ENCODE measurements around the gene GIMAP1. TPM values are rescaled to one million over a fixed set of nuclear protein-coding genes. Genes with fewer than 3 reads are reported as not detected.
A peak's percentile ranks its signal among the peaks of the same experiment; 100 is the strongest.
"Not testable (repeated sequence)": the region's sequence is repeated elsewhere in the genome, so short reads cannot be mapped to it uniquely, and the experiment has no call there.

GIMAP1 gene
- total RNA-seq = 21.2 TPM

- Histone ChIP-seq H3K4me1 (no peaks in the 10 kb centered on the region), H3K4me3 (peak within 1 kb of the TSS; percentile 33 to 54), H3K27me3 (no peaks in the 10 kb centered on the region), H3K36me3 (no peaks in the 10 kb centered on the region), H3K27ac (peak within 1 kb of the TSS; percentile 26 to 45), H3K9me3 (no peaks in the 10 kb centered on the region)
- no peak for TF ChIP-seq CTCF (IDR thresholded peaks at IDR 0.05)
- intact Hi-C loops (cut with DNase I) = no loop called here
- peak in 1 of 2 donors; percentile 68 for DNase-seq (ENCODE audit: low spot score in 2 of 2)
These were observed at the start of gene GIMAP1 for GRCh38 chr7:150716368-150716767. Gene GIMAP1 (plus strand): TSS chr7:150716613. CDS start chr7:150719048, 2,435 bp downstream.

- Histone ChIP-seq H3K27ac (no peak overlapping the region), H3K36me3 (no peaks in the 10 kb centered on the region), H3K4me1 (no peaks in the 10 kb centered on the region), H3K4me3 (no peak overlapping the region), H3K9me3 (no peaks in the 10 kb centered on the region), H3K27me3 (no peaks in the 10 kb centered on the region)
- no peak for TF ChIP-seq CTCF (IDR thresholded peaks at IDR 0.05)
- DNase-seq (ENCODE audit: low spot score in 2 of 2) = no peak
- intact Hi-C loops (cut with DNase I) = no loop called here
These were observed 47.9 kb upstream of the GIMAP1 start for GRCh38 chr7:150668472-150668911.

GRCh38 chr7:150668977-150669376 lies 47.4 kb upstream of the GIMAP1 start:
- no peak overlapping the region for H3K27ac ChIP-seq
- no peak overlapping the region for H3K4me3 ChIP-seq
- DNase-seq (ENCODE audit: low spot score in 2 of 2) = no peak
- H3K9me3 ChIP-seq = no peaks in the 10 kb centered on the region
- intact Hi-C loops (cut with DNase I) = no loop called here
- H3K4me1 ChIP-seq = no peaks in the 10 kb centered on the region
- TF ChIP-seq CTCF (IDR thresholded peaks at IDR 0.05) = no peak
- H3K36me3 ChIP-seq = no peaks in the 10 kb centered on the region
- no peaks in the 10 kb centered on the region for H3K27me3 ChIP-seq

GRCh38 chr7:150671798-150672585 lies 44.4 kb upstream of the GIMAP1 start:
- intact Hi-C loops (cut with DNase I); H3K9me3 ChIP-seq; H3K27me3 ChIP-seq; H3K4me3 ChIP-seq; DNase-seq (ENCODE audit: low spot score in 2 of 2); H3K27ac ChIP-seq; H3K36me3 ChIP-seq; H3K4me1 ChIP-seq: not testable (repeated sequence)

GRCh38 chr7:150675714-150676113 lies 40.7 kb upstream of the GIMAP1 start:
- Histone ChIP-seq H3K9me3 (no peaks in the 10 kb centered on the region), H3K27ac (no peak overlapping the region), H3K4me3 (no peak overlapping the region), H3K27me3 (no peaks in the 10 kb centered on the region), H3K4me1 (no peaks in the 10 kb centered on the region), H3K36me3 (no peaks in the 10 kb centered on the region)
- no peak for DNase-seq (ENCODE audit: low spot score in 2 of 2)
- intact Hi-C loops (cut with DNase I) = no loop called here
- TF ChIP-seq CTCF (IDR thresholded peaks at IDR 0.05) = no peak

GRCh38 chr7:150676276-150676675 lies 40.1 kb upstream of the GIMAP1 start:
- H3K27ac ChIP-seq; intact Hi-C loops (cut with DNase I); DNase-seq (ENCODE audit: low spot score in 2 of 2): not testable (repeated sequence)

GRCh38 chr7:150676854-150677253 lies 39.6 kb upstream of the GIMAP1 start:
- not testable (repeated sequence) for H3K27ac ChIP-seq

More at GRCh38 chr7:150676276-150676675, 40.1 kb upstream of the GIMAP1 start:
- H3K9me3 ChIP-seq, H3K36me3 ChIP-seq, H3K27me3 ChIP-seq, H3K4me3 ChIP-seq, H3K4me1 ChIP-seq: not testable (repeated sequence)

GRCh38 chr7:150678601-150679000 lies 37.8 kb upstream of the GIMAP1 start:
- H3K4me3 ChIP-seq; H3K9me3 ChIP-seq; H3K27me3 ChIP-seq; DNase-seq (ENCODE audit: low spot score in 2 of 2); intact Hi-C loops (cut with DNase I); H3K27ac ChIP-seq; H3K36me3 ChIP-seq; H3K4me1 ChIP-seq: not testable (repeated sequence)

More at GRCh38 chr7:150676854-150677253, 39.6 kb upstream of the GIMAP1 start:
- H3K4me3 ChIP-seq; H3K9me3 ChIP-seq; H3K4me1 ChIP-seq; H3K36me3 ChIP-seq; H3K27me3 ChIP-seq; DNase-seq (ENCODE audit: low spot score in 2 of 2); intact Hi-C loops (cut with DNase I): not testable (repeated sequence)

- H3K27me3 ChIP-seq; H3K27ac ChIP-seq; H3K4me1 ChIP-seq; H3K9me3 ChIP-seq; DNase-seq (ENCODE audit: low spot score in 2 of 2); intact Hi-C loops (cut with DNase I); H3K4me3 ChIP-seq; H3K36me3 ChIP-seq: not testable (repeated sequence)
These were observed 36.0 kb upstream of the GIMAP1 start for GRCh38 chr7:150680364-150680763.
